GM18520 (cell line): ENCODE results near the gene RAB31.

Experiments
- ATAC-seq: cut with Tn5 transposase; IDR thresholded peaks from one replicate; pipeline ENCODE4 v1.9.1; 2021; ENCODE audit not compliant: unreplicated experiment

Gene RAB31

DNA sequence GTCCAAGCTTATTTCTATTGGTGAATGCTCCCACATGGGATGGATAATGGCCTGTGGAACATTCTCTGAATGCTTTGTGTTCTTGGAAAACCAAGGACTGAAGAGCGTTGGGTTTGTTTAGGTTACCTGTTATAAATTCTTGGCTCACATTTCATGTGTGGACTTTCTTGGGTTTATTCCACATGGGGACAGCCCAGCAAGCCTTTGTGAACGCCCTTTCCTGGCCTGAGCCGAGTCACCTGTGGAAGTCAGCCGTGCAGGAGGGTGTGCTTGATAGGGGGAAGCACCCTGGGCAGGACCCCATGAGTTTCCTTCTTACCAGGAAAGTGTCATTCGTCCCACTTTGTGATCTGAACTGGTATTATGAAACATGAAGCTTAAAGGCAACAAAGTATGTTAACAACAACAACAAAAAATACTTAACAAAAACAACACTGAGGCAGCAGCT is 4.1 kb downstream of the RAB31 start:
- ATAC-seq: no peak

DNA sequence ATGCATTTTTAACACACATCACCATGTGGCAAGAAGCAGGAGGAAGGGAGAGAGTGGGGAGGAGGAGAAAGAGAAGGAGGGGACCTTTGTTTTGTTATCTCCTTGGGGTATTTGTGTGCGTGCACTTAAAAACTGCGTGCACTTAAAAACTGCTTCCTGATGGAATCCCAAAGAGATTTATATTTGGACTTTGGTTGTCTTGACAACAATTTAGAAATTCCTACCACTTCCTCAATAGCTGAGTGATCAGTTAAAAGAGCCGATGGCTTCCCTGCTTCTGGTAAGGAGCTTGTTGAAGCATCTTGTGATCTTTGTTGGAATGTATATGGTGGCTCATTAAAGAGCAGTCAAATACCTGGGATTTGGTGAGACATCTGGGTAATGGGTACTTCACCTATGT is 4.5 kb downstream of the RAB31 start:
- ATAC-seq: no peak

DNA sequence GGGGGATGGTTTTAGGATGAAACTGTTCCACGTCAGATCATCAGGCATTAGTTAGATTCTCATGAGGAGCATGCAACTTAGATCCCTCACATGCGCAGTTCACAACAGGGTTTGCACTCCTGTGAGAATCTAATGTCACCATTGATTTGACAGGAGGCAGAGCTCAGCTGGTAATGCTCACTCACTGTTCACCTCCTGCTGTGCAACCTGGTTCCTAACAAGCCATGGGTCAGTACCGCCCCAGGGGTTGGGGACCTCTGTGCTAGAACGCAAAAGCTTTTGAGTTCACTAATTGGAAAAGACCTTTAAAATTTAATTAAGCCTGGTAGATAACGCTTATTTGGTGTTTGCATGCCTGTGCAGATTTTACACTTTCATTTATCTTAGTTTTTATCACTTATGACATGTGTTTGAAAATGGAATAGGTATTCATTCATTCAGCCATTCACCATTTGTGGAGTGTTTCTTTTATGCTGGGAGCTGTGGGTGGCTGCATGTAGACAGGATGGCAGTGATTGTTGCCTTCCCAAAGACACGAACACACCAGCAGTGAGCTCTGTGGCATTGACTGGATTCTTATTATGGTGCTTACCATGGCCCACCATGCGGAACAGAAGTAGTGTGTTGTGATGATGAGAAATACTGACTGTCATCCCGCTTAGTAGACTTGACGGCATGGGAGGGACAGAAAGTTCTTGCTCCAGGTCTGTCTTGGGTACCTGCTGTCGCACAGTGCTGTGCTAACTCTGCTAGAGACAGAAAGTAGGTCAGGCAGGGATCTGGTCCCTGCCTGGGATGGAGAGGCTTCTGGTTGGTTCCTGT is 6.4 kb downstream of the RAB31 start:
- no peak for ATAC-seq

DNA sequence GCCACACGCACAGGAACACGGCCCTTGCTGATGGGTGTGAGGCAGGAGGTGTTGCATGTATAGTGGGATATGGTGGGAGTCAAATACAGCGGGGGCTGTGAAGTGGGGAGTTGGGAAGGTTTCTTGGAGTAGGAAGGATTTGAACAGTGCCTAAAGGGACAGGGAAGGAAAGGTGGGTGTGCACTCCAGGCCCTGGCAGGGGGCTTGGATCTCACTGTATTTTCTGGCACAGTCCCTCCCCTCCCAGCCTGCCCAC is 6.9 kb downstream of the RAB31 start:
- ATAC-seq: no peak

DNA sequence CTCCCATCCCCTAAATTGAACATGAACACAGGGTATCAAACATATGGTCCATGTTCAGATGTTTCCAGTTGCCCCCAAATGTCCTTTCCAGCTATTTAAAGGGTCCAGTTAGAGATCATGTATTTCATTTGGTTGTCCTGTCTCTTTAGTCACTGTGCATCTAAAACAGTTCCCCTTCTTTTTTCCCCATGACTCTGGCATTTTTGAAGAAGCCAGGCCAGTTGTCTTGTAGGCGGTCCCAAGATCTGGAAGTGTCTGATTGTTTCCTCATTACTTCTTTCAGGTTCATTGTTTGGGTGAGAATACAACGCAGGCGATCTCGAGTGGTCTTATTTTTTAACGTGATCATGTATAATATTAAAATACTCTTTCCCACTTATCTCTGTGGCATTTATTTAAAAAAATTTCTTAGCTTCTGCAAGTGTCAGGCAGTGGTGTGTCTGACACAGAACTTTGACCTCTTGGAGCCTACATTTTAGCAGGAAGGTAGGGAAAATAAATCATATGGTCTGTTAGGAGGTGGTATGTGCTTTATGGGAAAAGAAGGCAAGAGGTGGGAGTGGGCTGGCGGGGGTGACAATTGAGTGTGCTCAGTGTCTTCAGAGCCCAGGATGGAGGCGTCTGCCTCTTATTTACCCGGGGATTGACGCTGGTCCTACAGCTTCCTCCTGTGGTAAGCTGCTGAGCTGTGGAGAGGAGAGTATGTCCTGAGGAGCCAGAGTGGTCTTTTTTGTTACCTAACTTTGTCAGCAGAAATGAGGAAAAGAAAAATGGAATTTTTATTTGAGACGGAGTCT is 8.1 kb downstream of the RAB31 start:
- ATAC-seq: no peak

DNA sequence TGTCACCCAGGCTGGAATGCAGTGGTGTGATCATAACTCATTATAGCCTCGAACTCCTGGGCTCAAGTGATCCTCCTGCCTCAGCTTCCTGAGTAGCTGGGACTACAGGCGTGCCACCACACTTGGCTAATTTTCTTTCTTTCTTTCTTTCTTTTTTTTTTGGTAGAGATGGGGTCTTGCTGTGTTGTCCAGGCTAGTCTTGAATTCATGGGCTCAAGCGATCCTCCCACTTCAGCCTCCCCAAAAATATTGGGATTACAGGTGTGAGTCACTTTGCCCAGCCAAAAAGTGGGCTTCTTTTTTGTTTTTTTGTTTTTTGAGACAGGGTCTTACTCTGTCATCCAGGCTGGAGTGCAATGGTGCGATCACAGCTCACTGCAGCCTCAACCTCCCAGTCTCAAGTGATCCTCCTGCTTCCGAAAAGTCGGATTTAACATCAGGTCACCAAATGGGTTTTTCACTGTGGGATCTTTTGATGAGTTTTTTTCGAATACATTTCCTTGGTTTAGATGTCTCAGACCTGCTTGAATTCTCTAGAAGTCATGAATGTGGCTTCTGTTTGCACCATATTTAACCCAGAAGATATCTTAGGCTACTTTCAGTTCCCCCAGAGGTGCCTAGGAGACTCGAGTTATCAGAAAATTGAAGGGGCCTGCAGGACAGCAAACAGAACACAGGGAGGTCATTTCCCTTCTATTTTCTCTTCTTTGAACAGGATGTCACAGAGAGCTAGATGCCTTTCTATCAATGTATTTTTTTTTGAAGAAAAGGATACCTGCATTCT is 8.9 kb downstream of the RAB31 start:
- ATAC-seq: no peak

DNA sequence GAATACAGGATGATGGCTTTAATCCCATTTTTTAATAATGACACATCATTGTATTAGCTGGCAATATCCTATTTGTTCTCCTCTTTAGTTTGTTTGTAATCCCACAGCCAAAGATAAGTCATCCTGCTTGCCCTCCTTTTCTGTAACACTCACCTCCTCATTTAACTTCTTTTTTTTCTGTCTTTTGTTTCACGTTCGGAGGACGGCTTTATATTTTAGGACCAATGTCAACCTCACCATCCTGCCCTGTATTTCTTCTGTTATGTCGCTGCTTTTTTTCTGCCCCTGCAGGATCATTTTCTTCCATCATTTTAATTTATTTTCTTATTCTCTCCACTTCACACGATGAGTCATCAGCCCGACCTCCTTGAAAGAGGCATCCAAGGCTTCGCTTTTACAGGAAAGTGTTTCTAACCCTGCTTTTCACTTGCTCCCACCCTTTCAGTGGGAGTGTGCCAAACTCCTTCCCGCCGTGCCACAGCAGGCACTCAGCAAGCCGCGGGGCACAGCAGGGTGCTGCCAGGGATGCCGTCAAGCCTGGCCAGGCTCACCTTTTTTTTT is 11.4 kb downstream of the RAB31 start:
- ATAC-seq: no peak

DNA sequence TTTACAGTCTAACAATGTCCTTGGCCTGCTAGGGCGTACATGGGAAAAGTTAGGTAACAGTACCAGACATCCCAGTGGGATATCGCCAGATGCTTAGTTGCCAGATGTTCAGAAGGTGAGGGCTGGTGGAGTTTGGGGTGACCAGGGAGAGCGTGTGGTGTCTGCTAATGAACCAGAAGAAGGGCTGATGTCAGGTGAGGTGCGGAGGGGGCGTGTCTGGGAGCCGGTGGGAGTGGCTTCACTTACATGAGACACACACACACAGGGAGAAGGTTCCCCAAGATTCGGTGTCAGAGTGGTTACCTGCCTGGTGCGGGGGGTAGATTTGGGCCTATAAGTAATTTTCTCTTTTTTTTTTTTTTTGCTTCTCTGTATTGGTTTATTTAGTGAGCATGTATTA is 12.2 kb downstream of the RAB31 start:
- no peak for ATAC-seq

DNA sequence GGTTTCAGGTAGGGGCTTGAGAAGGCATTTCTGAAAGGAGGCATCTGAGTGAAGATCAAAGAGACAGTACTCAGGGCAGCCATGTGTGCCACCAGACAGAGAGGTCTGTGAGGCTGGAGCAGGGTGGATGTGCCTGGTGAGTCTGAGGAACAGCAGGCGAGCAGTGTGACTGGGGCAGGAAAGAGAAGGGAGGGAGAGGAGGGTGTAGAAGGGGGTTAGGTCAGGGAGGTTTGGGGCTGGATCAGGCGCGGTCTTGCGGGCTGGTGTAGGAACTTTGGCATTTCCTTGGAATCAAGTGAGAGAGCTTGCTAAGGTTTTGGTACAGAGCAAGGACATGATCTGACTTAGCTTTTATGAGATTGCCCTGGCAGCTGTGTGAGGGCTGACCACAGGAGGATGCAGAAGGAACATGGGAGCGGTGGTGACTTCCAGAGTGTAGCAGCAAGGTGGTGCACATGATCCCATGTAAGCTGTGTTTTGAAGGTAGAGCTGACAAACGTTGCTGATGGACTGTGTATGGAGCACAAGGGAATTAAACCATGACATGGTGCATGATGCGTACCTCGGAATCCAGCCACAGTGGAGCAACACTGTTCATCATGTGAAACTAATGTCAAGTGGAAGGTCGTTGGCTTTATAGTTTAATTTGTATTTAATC is 13.9 kb downstream of the RAB31 start:
- ATAC-seq: no peak

DNA sequence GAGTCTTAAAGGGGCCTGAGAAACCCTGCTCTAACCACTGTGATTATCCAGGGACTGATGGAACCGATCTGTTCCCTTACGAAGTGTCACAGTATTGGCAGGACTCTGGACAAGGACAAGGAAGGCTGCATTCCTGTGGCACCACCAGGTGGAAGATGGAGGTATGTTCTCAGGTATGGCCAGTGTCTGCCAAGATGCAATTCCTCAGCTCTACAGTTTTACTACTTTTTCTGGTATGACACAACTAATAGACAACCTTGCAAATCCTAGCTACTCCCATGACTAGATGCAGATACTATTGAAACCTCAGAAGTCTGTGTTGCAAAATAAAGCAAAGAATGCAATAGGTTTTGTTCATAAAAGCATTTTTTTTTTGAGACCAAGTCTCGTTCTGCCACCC is 14.6 kb downstream of the RAB31 start:
- ATAC-seq: no peak

DNA sequence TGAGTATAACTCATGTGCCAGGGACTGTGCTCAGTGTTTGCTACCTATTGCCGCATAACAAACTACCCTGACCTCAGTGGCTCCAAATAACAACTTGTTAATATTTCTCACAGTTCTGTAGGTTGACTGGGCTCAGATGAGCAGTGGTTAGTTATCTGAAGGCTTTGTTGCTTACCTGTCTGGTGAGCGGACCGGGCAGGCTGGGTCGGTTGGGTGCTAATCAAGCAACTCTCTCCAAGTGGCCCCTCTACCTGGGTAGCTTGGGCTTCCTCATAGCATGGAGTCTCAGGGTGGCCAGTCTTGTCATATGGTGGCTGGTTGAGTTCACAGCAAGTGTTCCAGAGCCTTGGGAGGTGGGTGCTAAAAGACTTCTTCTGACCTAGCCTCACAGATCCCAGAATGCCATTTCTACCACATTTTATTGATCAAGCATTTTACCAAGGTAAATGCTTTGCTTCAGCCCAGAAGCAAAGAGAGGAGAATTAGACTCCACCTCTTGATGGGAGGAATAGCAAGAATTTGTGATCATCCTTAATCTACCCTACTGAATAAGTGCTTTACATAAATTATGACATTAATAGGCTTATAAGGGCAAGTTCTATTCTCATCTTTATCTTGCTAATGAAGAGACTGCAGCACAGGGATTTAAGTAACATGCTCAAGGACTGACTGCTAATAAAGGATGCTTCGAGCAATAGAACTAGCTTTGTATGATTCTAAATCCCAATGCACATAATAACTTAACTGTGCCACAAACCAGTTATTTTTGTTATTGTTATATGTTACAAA is 16.9 kb downstream of the RAB31 start:
- ATAC-seq: no peak

DNA sequence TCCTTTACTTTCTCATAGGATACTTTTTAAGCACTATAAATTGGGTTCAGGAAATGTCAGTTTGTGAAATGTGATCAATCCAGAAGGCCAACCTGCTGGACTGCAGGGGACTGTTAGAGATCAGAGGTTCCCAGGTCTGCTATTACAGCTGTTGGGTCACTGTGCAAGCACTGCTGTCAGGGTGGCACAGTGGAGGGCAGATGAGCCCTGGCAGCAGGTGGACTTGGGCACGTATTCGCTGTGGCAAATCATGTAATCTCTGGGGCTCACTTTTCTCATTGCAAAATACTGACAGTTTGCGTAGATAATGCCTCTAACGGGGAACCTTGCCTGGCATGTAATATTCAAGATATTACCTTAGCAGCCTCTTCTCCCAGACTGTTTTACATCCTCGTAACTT is 18.1 kb downstream of the RAB31 start:
- no peak for ATAC-seq

DNA sequence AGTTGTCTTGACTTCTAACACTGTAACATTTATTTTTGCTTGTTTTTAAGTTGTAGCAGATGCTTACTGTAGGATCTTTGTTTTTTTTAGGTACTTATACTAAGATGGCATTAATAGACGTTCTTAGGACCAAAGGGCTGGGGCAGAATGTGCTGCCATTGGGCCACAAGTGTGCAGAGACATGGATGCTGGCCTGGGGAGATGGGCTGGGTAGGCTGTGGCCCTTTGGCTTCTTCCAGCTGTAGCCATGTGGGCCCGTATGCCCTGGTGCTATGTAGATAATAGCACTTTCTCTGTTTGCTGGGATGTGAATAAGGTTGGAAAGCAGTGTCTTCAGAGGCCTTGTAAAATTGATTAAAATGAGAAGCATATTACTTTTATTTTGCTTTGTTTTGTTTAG is 18.8 kb downstream of the RAB31 start:
- ATAC-seq: no peak

DNA sequence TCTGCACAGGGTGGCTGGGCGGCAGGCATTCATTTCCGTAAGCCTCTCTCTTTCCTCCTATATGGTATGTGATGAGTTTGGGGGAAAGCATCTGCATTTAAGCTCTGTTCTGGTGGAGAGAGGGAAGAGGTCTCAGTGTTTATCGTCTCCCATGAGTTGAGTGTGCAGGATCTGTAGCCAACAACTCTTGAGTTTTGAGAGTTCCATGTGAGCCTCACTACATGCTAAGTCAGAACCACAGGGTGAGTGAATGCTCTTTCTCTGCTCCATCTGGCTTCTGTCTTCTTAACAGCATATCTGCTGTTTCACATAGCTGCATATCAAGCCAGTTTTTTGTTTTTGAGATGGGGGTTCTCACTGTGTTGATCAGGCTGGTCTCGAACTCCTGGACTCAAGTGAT is 22.7 kb downstream of the RAB31 start:
- no peak for ATAC-seq

DNA sequence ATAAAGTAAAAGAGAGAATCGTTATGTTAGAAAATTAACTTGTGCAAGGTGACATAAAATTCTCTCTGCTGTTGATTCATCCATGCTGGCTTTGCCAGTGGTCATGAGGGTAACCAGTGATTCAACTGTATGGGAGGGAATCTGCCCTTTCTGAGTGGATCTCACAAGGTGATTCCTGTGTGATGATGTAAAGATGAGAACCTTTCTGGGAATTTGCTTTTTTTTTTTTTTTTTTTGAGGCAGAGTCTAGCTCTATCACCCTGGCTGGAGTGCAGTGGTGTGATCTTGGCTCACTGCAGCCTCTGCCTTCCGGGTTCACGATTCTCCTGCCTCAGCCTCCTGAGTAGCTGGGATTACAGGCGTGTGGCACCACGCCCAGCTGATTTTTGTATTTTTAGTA is 23.3 kb downstream of the RAB31 start:
- ATAC-seq: no peak

DNA sequence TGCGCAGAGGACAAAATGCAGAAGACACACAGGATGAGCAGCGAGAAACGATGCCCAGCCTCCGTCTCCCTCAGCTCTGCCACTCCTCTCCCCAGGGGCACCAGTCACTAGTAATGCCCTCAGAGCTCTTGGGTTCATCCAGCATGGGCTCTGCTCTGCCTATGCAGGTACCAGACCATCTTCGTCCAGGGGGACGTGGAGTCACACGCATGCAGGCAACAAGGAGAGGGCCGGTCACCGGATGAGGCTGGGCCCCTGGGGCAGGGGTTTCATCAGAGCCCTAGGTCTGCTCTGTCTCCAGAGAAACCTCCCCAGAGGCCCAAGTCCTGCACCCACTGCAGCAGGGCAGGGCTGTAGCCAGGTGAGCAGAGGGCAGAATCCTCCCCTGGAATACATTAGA is 23.9 kb downstream of the RAB31 start:
- no peak for ATAC-seq

DNA sequence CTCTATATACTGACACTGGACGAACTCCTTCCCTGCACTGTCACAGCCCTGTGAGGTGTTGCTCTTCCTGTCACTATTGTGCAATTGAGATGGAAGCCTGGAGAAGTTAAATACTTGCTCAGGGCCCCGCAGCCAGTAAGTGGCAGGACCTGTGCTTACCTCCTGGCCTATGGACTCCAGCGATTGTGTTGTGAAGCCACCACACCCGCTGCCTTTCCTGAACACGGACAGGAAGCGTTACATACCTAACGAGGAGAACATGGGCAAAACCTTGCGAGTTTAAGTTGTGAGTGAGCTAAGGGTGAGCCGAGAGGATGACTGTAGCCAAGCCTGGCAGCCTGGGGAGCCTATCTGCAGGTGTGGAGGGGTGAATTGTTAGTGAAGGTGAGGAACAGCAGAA is 26.1 kb downstream of the RAB31 start:
- no peak for ATAC-seq

DNA sequence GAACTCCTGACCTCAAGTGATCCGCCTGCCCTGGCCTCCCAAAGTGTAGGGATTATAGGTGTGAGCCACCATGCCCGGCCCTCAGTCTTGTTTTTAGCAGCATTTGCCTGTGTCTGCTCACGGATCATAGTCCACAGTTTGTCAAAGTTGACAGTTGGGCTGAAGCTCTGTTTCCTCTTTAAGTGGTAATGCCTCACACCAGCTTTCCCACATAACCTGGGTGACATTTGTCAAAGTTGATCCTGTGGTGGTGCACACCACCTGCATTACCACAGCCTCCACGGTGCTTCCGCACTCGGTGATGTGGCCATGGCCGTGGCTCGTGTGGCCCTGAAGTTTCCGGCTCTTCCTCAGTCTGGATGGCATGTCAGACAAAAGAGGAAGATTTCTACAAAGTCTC is 27.1 kb downstream of the RAB31 start:
- no peak for ATAC-seq

DNA sequence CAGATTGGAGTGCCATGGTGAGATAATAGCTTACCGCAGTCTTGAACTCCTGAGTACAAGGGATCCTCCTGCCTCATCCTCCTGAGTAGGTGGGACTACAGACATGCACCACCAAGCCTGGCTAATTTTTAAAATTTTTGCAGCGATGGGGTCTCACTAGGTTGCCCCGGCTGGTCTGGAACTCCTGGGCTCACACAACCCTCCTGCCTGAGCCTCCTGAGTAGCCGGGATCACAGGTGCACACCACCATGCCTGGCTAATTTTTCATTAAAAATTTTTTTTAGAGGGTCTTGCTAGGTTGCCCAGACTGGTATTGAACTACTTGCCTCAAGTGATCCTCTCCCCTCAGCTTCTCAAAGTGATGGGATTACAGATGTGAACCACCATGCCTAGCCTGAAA is 27.8 kb downstream of the RAB31 start:
- no peak for ATAC-seq

DNA sequence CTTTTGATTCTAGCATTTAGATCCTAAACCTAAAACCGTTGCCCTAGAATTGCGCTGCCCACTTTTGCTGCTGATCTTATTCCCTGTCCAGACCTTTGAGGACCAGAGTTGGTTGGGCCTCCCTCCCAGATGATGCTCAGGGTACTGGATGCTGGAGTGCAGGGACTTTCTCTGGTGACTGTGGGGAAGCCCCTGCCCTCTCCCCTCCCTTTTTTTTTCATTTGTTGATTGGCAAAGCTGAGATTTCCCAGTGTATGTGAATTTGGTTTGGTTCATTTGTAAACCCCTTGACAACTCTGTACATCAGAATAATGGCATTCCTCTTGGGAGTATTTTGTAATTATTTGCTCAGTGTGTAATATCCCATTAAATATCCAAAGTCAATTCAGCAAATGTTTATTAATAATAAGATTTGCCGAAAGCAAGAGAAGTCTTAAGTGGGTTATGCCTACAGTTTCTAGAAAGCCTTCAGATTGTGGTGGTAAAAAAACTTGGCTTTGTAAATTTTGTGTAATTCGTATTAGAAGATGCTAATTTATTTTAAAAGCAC is 28.3 kb downstream of the RAB31 start:
- no peak for ATAC-seq
